Kidney (tissue), 14 donors: ENCODE results near the gene SMCO4. TPM values are rescaled to one million over a fixed set of nuclear protein-coding genes. Genes with fewer than 3 reads are reported as not detected.

Experiments used
- DNase-seq, 5 donors: peaks; one replicate each; pipeline ENCODE4 v3.0.0-alpha.2; 2013 to 2020
- FAIRE-seq: peaks from 2 replicates; lab custom pipeline; 2012; peaks lifted over from hg19 to GRCh38; lab: Jason Lieb, UNC
- H3K27ac ChIP-seq, 2 donors: one replicate each; pipeline ENCODE4 v1.7.0; 2013; ENCODE audit warnings: low read depth in 2 of 2, low read length in 2 of 2, inconsistent platforms in 1 of 2
- H3K27me3 ChIP-seq: one replicate; pipeline ENCODE4 v1.7.1; 2013; ENCODE audit warnings: low read length, inconsistent platforms; ENCODE audit not compliant: control insufficient read depth, insufficient read depth
- H3K36me3 ChIP-seq, 3 donors: one replicate each; pipeline versions ENCODE4 v1.7.0 to v1.7.1; 2013; ENCODE audit warnings: low read length in 3 of 3, control low read depth in 1 of 3, inconsistent platforms in 1 of 3; ENCODE audit not compliant: insufficient read depth in 3 of 3, control insufficient read depth in 2 of 3
- H3K4me1 ChIP-seq, 3 donors: one replicate each; pipeline versions ENCODE4 v1.7.0 to v1.7.1; 2013; ENCODE audit warnings: low read length in 3 of 3, inconsistent platforms in 1 of 3, low read depth in 1 of 3; ENCODE audit not compliant: control insufficient read depth in 2 of 3, insufficient read depth in 2 of 3
- H3K4me3 ChIP-seq, 3 donors: one replicate each; pipeline versions ENCODE4 v1.7.0 to v1.8.1; 2013; ENCODE audit warnings: low read length in 3 of 3, control low read depth in 1 of 3, inconsistent platforms in 1 of 3
- H3K9ac ChIP-seq, 3 donors: one replicate each; pipeline versions ENCODE4 v1.7.0 to v1.7.1; 2013; ENCODE audit warnings: low read length in 3 of 3, control low read depth in 1 of 3, inconsistent platforms in 1 of 3
- H3K9me3 ChIP-seq, 3 donors: one replicate each; pipeline versions ENCODE4 v1.7.0 to v1.7.1; 2013; ENCODE audit warnings: low read length in 3 of 3, control low read depth in 1 of 3, inconsistent platforms in 1 of 3; ENCODE audit not compliant: control insufficient read depth in 2 of 3, insufficient read depth in 1 of 3
- intact Hi-C: fragments of 100-400 bp; cut with DNase I; formaldehyde crosslinking; loops from one replicate; pipeline ENCODE4 v1.11.1; 2022
- polyA plus RNA-seq: library from polyadenylated mRNA; stranded (reverse); fragments of 350-450 nt; fragmentation: Illumina TruSeq; extraction: RNeasy Lipid Tissue Mini Kit (QIAGEN cat#74804); gene quantifications from one replicate; pipeline ENCODE4 v1.2.3, GENCODE V29; 2014; ENCODE audit warnings: low read depth, low replicate concordance; ENCODE audit not compliant: insufficient read depth
- total RNA-seq: library from RNA; stranded (reverse); fragmentation: NEBNext Ultra II Directional; extraction: Animal tissue kit (Norgen Biotek cat#: 25700); gene quantifications from one replicate; pipeline ENCODE4 v1.2.1, GENCODE V29; 2021
- TF ChIP-seq, protein P1 (sequence below): IDR thresholded peaks from 3 replicates; pipeline ENCODE4 v1.5.1; 2012; ENCODE audit warnings: mild to moderate bottlenecking, moderate library complexity, borderline replicate concordance; ENCODE audit not compliant: insufficient read depth; ENCODE audit errors: extremely low read depth
- donor health status: control.
- donor health status: control.
- donor health status: control.
- donor health status: control.
- donor health status: control.
- donor health status: DM: yes; HTN: yes; CAD: no.
- donor health status: Normal renal cell carcinoma (clear cell type).

SMCO4 gene
- total and polyA plus RNA-seq, 2 donors from 2014 or later, result 33.0 to 102 TPM

DNA sequence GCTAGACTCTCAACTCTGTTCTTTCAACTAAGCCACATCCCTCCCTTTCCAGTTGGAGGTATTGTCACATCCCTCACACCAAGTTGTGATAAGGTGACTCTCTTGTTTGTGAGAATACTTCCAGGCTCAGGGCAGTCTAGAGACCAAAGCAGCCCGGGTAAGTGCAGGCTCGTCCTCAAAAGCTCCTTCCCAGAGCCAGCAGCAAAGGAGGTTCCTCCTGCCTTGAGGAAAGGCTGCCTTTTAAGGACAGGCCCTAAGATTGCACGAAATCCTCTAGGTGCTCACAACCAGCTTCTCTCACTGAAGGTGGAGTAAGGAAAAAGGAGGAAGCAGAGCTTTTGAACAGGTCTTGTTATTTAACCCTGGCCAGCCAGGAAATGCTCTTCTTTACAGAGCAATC lies 53.4 kb downstream of the SMCO4 start:
- Histone ChIP-seq H3K4me3 (no peak overlapping the region), H3K27ac (no peak overlapping the region), H3K27me3 (no peaks in the 10 kb centered on the region), H3K9me3 (no peaks in the 10 kb centered on the region), H3K9ac (no peak overlapping the region), H3K4me1 (peaks cover 2 to 19% (median 16%) of the 10 kb centered on the region in 3 donors), H3K36me3 (no peaks in the 10 kb centered on the region)
- intact Hi-C loops, result no loop called here
- TF ChIP-seq, protein P1, sequence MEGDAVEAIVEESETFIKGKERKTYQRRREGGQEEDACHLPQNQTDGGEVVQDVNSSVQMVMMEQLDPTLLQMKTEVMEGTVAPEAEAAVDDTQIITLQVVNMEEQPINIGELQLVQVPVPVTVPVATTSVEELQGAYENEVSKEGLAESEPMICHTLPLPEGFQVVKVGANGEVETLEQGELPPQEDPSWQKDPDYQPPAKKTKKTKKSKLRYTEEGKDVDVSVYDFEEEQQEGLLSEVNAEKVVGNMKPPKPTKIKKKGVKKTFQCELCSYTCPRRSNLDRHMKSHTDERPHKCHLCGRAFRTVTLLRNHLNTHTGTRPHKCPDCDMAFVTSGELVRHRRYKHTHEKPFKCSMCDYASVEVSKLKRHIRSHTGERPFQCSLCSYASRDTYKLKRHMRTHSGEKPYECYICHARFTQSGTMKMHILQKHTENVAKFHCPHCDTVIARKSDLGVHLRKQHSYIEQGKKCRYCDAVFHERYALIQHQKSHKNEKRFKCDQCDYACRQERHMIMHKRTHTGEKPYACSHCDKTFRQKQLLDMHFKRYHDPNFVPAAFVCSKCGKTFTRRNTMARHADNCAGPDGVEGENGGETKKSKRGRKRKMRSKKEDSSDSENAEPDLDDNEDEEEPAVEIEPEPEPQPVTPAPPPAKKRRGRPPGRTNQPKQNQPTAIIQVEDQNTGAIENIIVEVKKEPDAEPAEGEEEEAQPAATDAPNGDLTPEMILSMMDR, result no peak
- DNase-seq (no peak), FAIRE-seq (no peak)

DNA sequence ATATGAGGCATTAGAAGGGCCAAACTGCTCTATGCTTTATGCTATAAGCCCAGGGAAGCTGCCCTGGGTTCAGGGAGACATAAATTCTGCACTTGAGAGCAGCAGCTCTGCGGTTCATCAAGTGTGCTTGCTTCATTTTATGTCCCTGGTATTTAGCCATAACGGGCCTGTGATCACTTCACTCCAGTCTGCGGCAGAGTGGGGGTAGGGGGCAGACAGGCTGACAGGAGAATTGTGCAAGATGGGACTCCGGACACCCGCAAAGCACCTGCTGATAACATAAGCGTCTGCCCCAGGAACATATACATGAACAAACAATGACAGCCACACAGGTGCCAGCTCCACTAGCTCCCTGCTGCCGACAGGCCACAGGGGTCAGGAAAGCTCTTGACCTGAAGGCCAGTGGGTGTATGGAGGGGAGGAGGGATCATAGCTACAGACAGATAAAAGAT lies 56.1 kb downstream of the SMCO4 start:
- Histone ChIP-seq H3K9me3 (no peaks in the 10 kb centered on the region), H3K27ac (no peak overlapping the region), H3K4me3 (no peak overlapping the region), H3K36me3 (no peaks in the 10 kb centered on the region), H3K9ac (no peak overlapping the region), H3K4me1 (no peaks in the 10 kb centered on the region), H3K27me3 (no peaks in the 10 kb centered on the region)
- DNase-seq (no peak), FAIRE-seq (no peak)
- intact Hi-C loops, result no loop called here
- TF ChIP-seq, protein P1, result no peak

DNA sequence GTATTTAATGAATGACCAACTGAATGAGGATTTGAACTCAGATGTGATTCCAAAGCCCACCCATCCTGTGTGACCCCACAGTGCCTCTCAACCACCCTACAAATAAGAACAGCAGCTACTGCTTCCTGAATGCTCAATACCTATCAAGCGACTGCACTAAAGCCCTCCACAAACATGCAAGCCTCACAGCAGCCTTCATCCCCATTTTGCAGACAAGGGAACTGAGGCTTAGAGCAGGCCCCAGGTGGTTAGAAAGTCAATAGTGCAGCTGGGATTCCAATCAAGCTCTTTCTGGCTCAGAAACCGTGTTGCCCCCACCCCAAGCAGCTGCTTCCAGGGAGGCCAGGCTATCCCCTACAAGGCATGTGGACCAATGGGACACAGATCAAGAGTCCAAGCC lies 57.2 kb downstream of the SMCO4 start:
- H3K9me3 ChIP-seq, result no peaks in the 10 kb centered on the region
- FAIRE-seq, result no peak
- no peaks in the 10 kb centered on the region for H3K27me3 ChIP-seq
- DNase-seq, result no peak
- no peaks in the 10 kb centered on the region for H3K4me1 ChIP-seq
- no peak overlapping the region for H3K27ac ChIP-seq
- intact Hi-C loops, result no loop called here
- H3K4me3 ChIP-seq, result no peak overlapping the region
- TF ChIP-seq, protein P1, result no peak
- no peak overlapping the region for H3K9ac ChIP-seq
- no peaks in the 10 kb centered on the region for H3K36me3 ChIP-seq

DNA sequence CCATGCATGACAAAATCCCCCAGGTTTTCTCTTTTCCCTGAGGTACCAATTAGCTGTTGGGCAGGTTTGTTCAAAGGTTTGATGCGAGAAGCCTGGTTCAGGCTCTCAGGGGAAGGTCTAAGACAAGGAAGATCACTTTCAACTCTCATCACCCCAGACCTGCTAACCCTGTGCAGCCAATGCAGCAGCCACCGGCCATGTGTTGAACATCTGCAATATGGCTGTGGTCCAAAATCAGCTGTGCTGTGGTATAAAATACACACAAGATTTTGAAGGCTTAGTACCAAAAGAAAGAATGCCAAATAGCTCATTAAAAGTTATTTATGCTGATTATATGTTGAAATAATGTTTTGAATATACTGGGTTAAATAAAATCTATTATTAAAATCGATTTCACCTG lies 58.5 kb downstream of the SMCO4 start:
- no peak overlapping the region for H3K27ac ChIP-seq

More for the DNA sequence above, 58.5 kb downstream of the SMCO4 start:
- H3K36me3 ChIP-seq, result no peaks in the 10 kb centered on the region
- no peak overlapping the region for H3K9ac ChIP-seq
- H3K4me3 ChIP-seq, result no peak overlapping the region
- H3K9me3 ChIP-seq, result no peaks in the 10 kb centered on the region
- H3K27me3 ChIP-seq, result no peaks in the 10 kb centered on the region
- FAIRE-seq, result no peak
- intact Hi-C loops, result no loop called here
- no peaks in the 10 kb centered on the region for H3K4me1 ChIP-seq
- TF ChIP-seq, protein P1, result no peak
- no peak for DNase-seq
